Measurements from ENCODE around the gene FHAD1. TPM values are rescaled to one million over a fixed set of nuclear protein-coding genes. Genes with fewer than 3 reads are reported as not detected.

The FHAD1 gene
- total and polyA plus RNA-seq, 2 of the 13 experiments (the other 11 are each of a cell fraction or from before 2014, with no cell fraction given) = not detected

DNA sequence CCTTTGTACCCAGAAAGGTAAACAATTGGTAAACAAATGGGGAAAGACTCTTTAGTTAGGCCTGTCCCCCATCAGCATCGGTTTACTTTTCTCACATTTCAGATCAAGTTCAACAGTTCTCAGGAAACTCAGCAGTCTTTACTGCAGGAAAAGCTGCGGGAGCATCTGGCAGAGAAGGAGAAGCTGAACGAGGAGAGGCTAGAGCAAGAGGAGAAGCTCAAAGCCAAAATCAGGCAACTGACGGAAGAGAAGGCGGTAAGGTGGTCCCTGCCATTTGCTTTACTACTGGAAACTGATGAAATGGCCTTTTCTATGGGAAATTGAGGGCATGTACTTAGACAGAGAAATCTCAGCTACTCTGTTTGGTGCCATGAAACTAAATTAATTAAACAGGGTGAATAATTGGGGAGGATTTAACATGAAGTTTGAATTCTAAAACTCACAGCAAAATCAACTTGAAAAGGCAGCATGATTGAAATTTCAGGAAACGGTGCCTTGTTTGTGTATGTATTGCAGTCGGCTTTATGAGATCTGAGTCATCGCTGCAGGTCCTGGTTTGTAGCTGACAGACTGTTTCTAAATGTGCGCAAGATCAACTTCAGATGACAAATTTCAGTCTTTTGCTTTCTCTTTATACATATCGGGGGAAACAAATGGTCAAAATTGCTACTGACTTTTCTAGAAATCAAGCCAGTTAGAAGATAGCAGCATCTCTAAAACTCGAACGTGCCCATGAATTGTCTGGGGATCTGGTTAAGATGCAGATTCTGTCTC lies 94.8 kb downstream of the FHAD1 start:
- Histone ChIP-seq H3K79me2 (ENCODE audit: insufficient read depth, low read length) (no peaks in the 10 kb centered on the region), H3K9me3 (ENCODE audit: low read length) (no peaks in the 10 kb centered on the region), H3K27me3 (ENCODE audit: control insufficient read depth in 1 of 2, insufficient read depth in 2 of 2, low read length in 2 of 2) (peaks cover 0 to 15% of the 10 kb centered on the region in 2 experiments; a peak in 4 of 5 replicates), H4K20me1 (ENCODE audit: insufficient read depth, low read length) (no peaks in the 10 kb centered on the region), H3K4me1 (ENCODE audit: insufficient read depth, low read length) (peaks cover 43% of the 10 kb centered on the region), H3K9ac (ENCODE audit: insufficient read depth, low read depth, low read length) (no peak overlapping the region), H3K4me3 (replicated peaks in 1 of 3; ENCODE audit: insufficient read depth in 1 of 3, low read depth in 2 of 3, low read length in 3 of 3) (no peak overlapping the region), H2AFZ (ENCODE audit: low read length) (no peak overlapping the region), H3K27ac (ENCODE audit: extremely low read length, insufficient read depth, low read length) (no peak overlapping the region), H3K4me2 (ENCODE audit: low read depth, low read length) (peak overlapping the region; percentile 34; the same call in 1 of the 2 replicates), H3K36me3 (replicated peaks in 1 of 2; ENCODE audit: control insufficient read depth in 1 of 2, insufficient read depth in 2 of 2, low read length in 2 of 2) (no peaks in the 10 kb centered on the region)
- no peak for DNase-seq (ENCODE audit: low spot score)
- no TSS peak for BruUV-seq (replicated peaks)
- TF ChIP-seq HNRNPH1 (optimal IDR thresholded peaks at IDR 0.05; ENCODE audit: low read depth, low read length) = no peak
- peak; percentile 70 for TF ChIP-seq FOSL2 (CRISPR knock-in tag; IDR thresholded peaks at IDR 0.05)
- no peak for TF ChIP-seq ZNF629 (CRISPR knock-in tag; conservative IDR thresholded peaks at IDR 0.05)
- TF ChIP-seq, protein P1, sequence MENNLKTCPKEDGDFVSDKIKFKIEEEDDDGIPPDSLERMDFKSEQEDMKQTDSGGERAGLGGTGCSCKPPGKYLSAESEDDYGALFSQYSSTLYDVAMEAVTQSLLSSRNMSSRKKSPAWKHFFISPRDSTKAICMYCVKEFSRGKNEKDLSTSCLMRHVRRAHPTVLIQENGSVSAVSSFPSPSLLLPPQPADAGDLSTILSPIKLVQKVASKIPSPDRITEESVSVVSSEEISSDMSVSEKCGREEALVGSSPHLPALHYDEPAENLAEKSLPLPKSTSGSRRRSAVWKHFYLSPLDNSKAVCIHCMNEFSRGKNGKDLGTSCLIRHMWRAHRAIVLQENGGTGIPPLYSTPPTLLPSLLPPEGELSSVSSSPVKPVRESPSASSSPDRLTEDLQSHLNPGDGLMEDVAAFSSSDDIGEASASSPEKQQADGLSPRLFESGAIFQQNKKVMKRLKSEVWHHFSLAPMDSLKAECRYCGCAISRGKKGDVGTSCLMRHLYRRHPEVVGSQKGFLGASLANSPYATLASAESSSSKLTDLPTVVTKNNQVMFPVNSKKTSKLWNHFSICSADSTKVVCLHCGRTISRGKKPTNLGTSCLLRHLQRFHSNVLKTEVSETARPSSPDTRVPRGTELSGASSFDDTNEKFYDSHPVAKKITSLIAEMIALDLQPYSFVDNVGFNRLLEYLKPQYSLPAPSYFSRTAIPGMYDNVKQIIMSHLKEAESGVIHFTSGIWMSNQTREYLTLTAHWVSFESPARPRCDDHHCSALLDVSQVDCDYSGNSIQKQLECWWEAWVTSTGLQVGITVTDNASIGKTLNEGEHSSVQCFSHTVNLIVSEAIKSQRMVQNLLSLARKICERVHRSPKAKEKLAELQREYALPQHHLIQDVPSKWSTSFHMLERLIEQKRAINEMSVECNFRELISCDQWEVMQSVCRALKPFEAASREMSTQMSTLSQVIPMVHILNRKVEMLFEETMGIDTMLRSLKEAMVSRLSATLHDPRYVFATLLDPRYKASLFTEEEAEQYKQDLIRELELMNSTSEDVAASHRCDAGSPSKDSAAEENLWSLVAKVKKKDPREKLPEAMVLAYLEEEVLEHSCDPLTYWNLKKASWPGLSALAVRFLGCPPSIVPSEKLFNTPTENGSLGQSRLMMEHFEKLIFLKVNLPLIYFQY (CRISPR knock-in tag; IDR thresholded peaks at IDR 0.05; ENCODE audit: borderline replicate concordance) = no peak
- TF ChIP-seq HNF1A (IDR thresholded peaks at IDR 0.05; ENCODE audit: low read depth) = no peak
- no peak for TF ChIP-seq HNF1A (CRISPR knock-in tag; IDR thresholded peaks at IDR 0.05; ENCODE audit: borderline replicate concordance)
- no peak for TF ChIP-seq ZNF766 (CRISPR knock-in tag; IDR thresholded peaks at IDR 0.05; ENCODE audit: borderline replicate concordance)
- TF ChIP-seq KLF12 (CRISPR knock-in tag; IDR thresholded peaks at IDR 0.05; ENCODE audit: borderline replicate concordance) = no peak
- ChIA-PET POLR2A (no interaction called here), CTCF (ENCODE audit: low intra/inter-chr PET ratio, low total read pairs) (no interaction called here)
- in situ Hi-C loops (cut with HindIII; ENCODE audit: extremely low pct_ligation_motif_present, low pct_unique_long_range_greater_than_20kb) (no loop called here), intact Hi-C loops (cut with micrococcal nuclease; ENCODE audit: unreplicated experiment) (no loop called here)
- FAIRE-seq = no peak
- WGBS (ENCODE audit: low lambda C conversion rate) = 30% methylated on average over 12 of the region's 12 CpGs
- ATAC-seq = no peak

All from HepG2 (cell line).